Measurements from ENCODE around the gene YAF2. TPM values are rescaled to one million over a fixed set of nuclear protein-coding genes. Genes with fewer than 3 reads are reported as not detected.
A peak's percentile ranks its signal among the peaks of the same experiment; 100 is the strongest.

The YAF2 gene
- total RNA-seq, 4 donors from 2014 or later = 56.7 to 92.2 (median 70.5) TPM

GRCh38 chr12:42140901-42141300 lies 97.1 kb downstream of the YAF2 start:
- TF ChIP-seq POLR2A (IDR thresholded peaks at IDR 0.05) = no peak
- TF ChIP-seq CTCF (IDR thresholded peaks at IDR 0.05) = no peak
- Histone ChIP-seq H3K4me3 (replicated peaks in 1 of 3) (no peak overlapping the region), H3K27me3 (no peaks in the 10 kb centered on the region), H3K27ac (no peak overlapping the region), H3K4me1 (peaks cover 14 to 15% of the 10 kb centered on the region in 2 donors), H3K9me3 (no peaks in the 10 kb centered on the region), H3K36me3 (no peaks in the 10 kb centered on the region)
- DNase-seq = peak; percentile 35 to 37
- 41 to 47% methylated on average over 3 of the region's 3 CpGs for WGBS, 2 donors
- intact Hi-C loops (cut with DNase I) = loop anchor here (10.0 kb wide), 1 partner anchor 104 kb away; no protein-coding TSS in a partner anchor

GRCh38 chr12:42135259-42135814 lies 102.7 kb downstream of the YAF2 start:
- no peak overlapping the region for H3K27ac ChIP-seq
- H3K4me1 ChIP-seq = peaks cover 3 to 9% of the 10 kb centered on the region in 2 donors
- WGBS, 2 donors = 95 to 96% methylated on average over 3 of the region's 3 CpGs
- TF ChIP-seq CTCF (IDR thresholded peaks at IDR 0.05) = no peak
- no peak for TF ChIP-seq POLR2A (IDR thresholded peaks at IDR 0.05)
- no peak overlapping the region for H3K4me3 ChIP-seq (replicated peaks in 1 of 3)
- H3K9me3 ChIP-seq = no peaks in the 10 kb centered on the region
- DNase-seq = no peak
- H3K27me3 ChIP-seq = no peaks in the 10 kb centered on the region
- intact Hi-C loops (cut with DNase I) = no loop called here
- H3K36me3 ChIP-seq = no peaks in the 10 kb centered on the region

DNA sequence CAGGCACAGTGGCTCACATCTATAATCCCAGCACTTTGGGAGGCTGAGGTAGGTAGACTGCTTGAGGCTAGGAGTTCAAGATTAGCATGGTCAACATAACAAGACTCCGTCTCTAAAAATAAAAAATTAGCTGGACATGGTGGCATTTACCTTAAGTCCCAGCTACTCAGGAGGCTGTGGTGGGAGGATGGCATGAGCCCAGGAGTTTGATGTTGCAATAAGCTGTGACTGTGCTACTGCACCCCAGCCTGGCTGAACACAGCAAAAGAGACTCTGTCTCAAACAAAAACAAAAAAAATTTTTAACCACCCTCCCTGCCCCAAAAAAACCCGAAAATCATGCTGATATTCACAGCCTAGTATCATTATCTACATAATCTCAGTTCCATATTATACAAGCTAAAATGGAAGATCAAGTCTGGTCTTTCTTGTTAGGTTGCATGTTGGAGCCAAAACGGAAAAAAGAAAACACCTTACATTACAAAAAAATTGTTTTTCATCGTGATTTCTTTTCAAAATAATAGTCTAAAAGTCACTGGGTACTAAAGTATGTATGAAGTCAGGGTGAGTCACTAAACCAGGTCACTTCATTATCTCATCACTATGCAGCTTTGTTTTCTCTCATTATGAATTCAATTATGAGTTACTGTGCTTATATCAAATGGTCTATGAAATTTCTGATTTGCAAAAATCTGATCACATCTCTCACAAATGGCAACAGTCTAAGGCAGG lies 107.2 kb downstream of the YAF2 start:
- Histone ChIP-seq H3K4me3 (replicated peaks in 1 of 3) (no peak overlapping the region), H3K9me3 (no peaks in the 10 kb centered on the region), H3K27me3 (no peaks in the 10 kb centered on the region), H3K27ac (no peak overlapping the region), H3K36me3 (no peaks in the 10 kb centered on the region), H3K4me1 (peaks cover 3 to 16% of the 10 kb centered on the region in 2 donors)
- intact Hi-C loops (cut with DNase I) = loop anchor here (5.0 kb wide), 1 partner anchor 201 kb away; no protein-coding TSS in a partner anchor
- 68 to 69% methylated on average over 4 of the region's 4 CpGs for WGBS, 2 donors
- TF ChIP-seq POLR2A (IDR thresholded peaks at IDR 0.05) (no peak), CTCF (IDR thresholded peaks at IDR 0.05) (no peak)
- peak; percentile 33 to 45 for DNase-seq

- H3K9me3 ChIP-seq = no peaks in the 10 kb centered on the region
- H3K27me3 ChIP-seq = no peaks in the 10 kb centered on the region
- DNase-seq = peak; percentile 42 to 48
- no peak for TF ChIP-seq POLR2A (IDR thresholded peaks at IDR 0.05)
- peak; percentile 61 to 93 (median 87) for TF ChIP-seq CTCF (IDR thresholded peaks at IDR 0.05)
- no peaks in the 10 kb centered on the region for H3K36me3 ChIP-seq
- no peak overlapping the region for H3K4me3 ChIP-seq (replicated peaks in 1 of 3)
- WGBS, 2 donors = 31 to 41% methylated on average over 4 of the region's 4 CpGs
- intact Hi-C loops (cut with DNase I) = loop anchor here (5.0 kb wide), 1 partner anchor 203 kb away; no protein-coding TSS in a partner anchor
- H3K4me1 ChIP-seq = peaks cover 3 to 16% of the 10 kb centered on the region in 2 donors
- no peak overlapping the region for H3K27ac ChIP-seq
Measured at GRCh38 chr12:42129595-42130204, 108.3 kb downstream of the YAF2 start.

GRCh38 chr12:42128888-42129287 lies 109.2 kb downstream of the YAF2 start:
- no peaks in the 10 kb centered on the region for H3K27me3 ChIP-seq
- WGBS, 2 donors = 98 to 99% methylated on average over 6 of the region's 6 CpGs
- no peak for DNase-seq
- no peak overlapping the region for H3K27ac ChIP-seq
- intact Hi-C loops (cut with DNase I) = no loop called here
- H3K4me3 ChIP-seq (replicated peaks in 1 of 3) = no peak overlapping the region
- TF ChIP-seq POLR2A (IDR thresholded peaks at IDR 0.05) (no peak), CTCF (IDR thresholded peaks at IDR 0.05) (no peak)
- no peaks in the 10 kb centered on the region for H3K36me3 ChIP-seq
- peaks cover 3 to 16% of the 10 kb centered on the region in 2 donors for H3K4me1 ChIP-seq
- no peaks in the 10 kb centered on the region for H3K9me3 ChIP-seq
